Lower leg skin (tissue), 4 donors: Measurements from ENCODE around the gene NAA38. TPM values are rescaled to one million over a fixed set of nuclear protein-coding genes. Genes with fewer than 3 reads are reported as not detected.

Experiments used
- DNase-seq, 2 donors: peaks; one replicate each; pipeline ENCODE4 v3.0.0-alpha.2; 2019; ENCODE audit warnings: low spot score in 2 of 2
- H3K4me3 ChIP-seq: fragments of 200-600 bp; sonication (generic); 2 replicates; pipeline ENCODE4 v1.5.1; 2017; ENCODE audit warnings: mild to moderate bottlenecking, low read depth; ENCODE audit not compliant: poor library complexity, severe bottlenecking
- POLR2A ChIP-seq, 2 donors: fragments of 450-650 bp; IDR thresholded peaks; one replicate each; pipeline ENCODE4 v1.6.1; 2016 to 2017; ENCODE audit warnings: antibody characterized with exemption in 2 of 2, mild to moderate bottlenecking in 1 of 2, moderate library complexity in 1 of 2
- WGBS, 2 donors: methylation state at CpG; one replicate each; pipeline ENCODE4 v1.1.5; 2018; 5-methylcytosine and 5-hydroxymethylcytosine counted together
- intact Hi-C: fragments of 100-400 bp; cut with DNase I; formaldehyde crosslinking; loops from one replicate; pipeline ENCODE4 v1.15.0; 2023; ENCODE audit warnings: low total_unique reads
- total RNA-seq, 4 donors: library from RNA; depleted of rRNA; stranded (reverse); fragments of >200 nt; gene quantifications; one replicate each; pipeline ENCODE4 v1.1.0, GENCODE V29; 2016
- TF ChIP-seq, protein P1 (sequence below), 3 donors: fragments of 450-650 bp; IDR thresholded peaks; one replicate each; pipeline ENCODE4 v1.5.1; 2016; ENCODE audit warnings: antibody characterized with exemption in 3 of 3, mild to moderate bottlenecking in 3 of 3, moderate library complexity in 2 of 3

NAA38 gene
- total RNA-seq, 4 donors from 2014 or later = 56.8 to 101 (median 91.3) TPM

DNA sequence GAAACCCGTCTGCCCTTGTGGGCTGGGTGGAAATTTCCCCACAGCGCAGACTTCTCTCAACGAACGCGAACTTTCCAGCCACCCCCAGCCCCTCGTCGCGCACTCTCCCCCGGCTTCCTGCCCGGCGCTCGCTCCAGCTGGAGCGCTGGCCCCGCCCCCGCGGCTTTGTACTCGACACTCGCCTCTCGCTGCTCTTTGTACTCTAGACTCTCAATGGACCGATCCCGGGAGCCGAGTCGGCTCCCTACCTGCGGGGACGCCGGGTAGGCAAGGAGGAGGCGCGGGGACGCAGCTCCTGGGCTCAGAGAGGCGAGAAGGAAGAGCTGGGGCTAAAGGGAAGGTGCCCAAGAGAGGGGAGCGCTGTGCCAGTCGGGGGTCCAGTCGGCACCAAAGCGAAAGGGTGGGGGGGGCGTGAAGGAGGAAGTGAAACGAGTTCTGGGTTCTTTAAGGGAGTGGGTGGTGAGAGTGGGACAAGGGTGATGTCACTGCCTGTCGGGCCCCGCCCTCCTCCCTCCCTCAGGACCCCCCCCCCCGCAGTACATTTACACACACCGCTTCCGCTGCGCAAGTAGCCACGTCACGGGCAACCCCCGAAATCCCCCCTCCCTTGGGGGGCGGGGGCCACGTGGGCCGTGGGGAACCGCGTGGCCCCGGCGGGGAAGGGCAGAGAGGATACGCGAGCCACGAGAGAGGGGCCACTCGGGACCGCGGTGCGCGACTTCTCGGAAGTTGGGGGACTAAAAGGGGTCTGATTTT, 13.6 kb downstream of the NAA38 start:
- intact Hi-C loops = no loop called here

GRCh38 chr17:7843257-7843535, 14.2 kb downstream of the NAA38 start:
- peak overlapping the region; percentile 55 for H3K4me3 ChIP-seq
- DNase-seq = no peak
- intact Hi-C loops = no loop called here
- WGBS, 2 donors = 0% methylated on average over 17 of the region's 17 CpGs
- TF ChIP-seq, protein P1, sequence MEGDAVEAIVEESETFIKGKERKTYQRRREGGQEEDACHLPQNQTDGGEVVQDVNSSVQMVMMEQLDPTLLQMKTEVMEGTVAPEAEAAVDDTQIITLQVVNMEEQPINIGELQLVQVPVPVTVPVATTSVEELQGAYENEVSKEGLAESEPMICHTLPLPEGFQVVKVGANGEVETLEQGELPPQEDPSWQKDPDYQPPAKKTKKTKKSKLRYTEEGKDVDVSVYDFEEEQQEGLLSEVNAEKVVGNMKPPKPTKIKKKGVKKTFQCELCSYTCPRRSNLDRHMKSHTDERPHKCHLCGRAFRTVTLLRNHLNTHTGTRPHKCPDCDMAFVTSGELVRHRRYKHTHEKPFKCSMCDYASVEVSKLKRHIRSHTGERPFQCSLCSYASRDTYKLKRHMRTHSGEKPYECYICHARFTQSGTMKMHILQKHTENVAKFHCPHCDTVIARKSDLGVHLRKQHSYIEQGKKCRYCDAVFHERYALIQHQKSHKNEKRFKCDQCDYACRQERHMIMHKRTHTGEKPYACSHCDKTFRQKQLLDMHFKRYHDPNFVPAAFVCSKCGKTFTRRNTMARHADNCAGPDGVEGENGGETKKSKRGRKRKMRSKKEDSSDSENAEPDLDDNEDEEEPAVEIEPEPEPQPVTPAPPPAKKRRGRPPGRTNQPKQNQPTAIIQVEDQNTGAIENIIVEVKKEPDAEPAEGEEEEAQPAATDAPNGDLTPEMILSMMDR (IDR thresholded peaks at IDR 0.05) = no peak
- TF ChIP-seq POLR2A (IDR thresholded peaks at IDR 0.05) = no peak

More for the DNA sequence above, 13.6 kb downstream of the NAA38 start:
- DNase-seq = peak; percentile 62 to 96
- 1% methylated on average over 57 to 61 of the region's 61 CpGs for WGBS, 2 donors
- TF ChIP-seq, protein P1 (IDR thresholded peaks at IDR 0.05) = no peak
- TF ChIP-seq POLR2A (IDR thresholded peaks at IDR 0.05) = no peak
- H3K4me3 ChIP-seq = peak overlapping the region; percentile 55

DNA sequence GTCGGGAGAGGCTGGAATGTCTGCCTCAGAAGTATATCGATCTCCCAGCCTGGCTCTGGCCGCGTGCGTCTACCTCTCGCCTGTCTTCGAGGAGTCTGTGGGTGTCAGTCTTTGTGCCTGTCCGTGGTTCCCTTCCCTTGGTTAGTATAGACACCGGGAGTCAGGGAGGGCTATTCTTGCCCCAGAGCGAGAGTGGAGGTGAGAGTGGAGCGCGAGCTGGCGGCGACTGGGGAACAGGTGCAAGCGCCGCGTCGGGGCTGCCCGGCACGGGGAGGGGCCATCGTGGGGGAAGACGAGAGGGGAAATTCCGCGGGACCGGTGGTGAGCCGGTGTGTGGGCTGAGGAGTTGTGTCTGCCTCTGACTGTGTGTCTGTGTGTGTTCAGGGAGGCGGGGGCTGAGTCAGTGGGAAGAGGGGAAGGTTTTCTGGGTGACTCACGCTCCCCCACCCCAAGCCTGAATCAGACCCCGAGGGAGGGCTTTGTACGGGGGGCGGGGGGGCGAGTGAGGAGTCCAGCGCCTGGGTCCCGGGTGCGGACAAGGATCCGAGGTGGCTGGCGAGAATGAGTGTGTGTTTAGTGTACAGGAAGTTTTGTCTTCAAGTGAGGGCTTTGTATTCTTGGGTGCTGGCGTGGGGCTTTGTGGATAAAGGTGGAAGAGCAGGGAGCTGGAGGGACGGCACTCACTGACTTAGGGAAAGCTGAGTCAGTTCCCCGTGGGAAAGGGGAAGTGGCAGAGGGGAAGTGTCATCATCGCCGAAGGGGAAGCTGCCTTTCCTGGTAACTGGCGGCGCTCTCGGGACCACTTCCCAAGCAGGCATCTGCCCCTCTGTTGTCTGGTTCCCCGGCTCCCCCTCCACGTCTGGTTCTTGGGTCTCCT, 14.7 kb downstream of the NAA38 start:
- intact Hi-C loops = no loop called here
- DNase-seq = peak; percentile 82 to 96
- no peak for TF ChIP-seq POLR2A (IDR thresholded peaks at IDR 0.05)
- TF ChIP-seq, protein P1 (IDR thresholded peaks at IDR 0.05) = no peak
- peak overlapping the region; percentile 55 for H3K4me3 ChIP-seq
- 0 to 1% methylated on average over 45 to 47 of the region's 47 CpGs for WGBS, 2 donors

- peak overlapping the region; percentile 55 for H3K4me3 ChIP-seq
- TF ChIP-seq POLR2A (IDR thresholded peaks at IDR 0.05) = no peak
- TF ChIP-seq, protein P1 (IDR thresholded peaks at IDR 0.05) = no peak
- WGBS, 2 donors = 0% methylated on average over 20 to 46 of the region's 46 CpGs
- DNase-seq = peak; percentile 88 to 99
- intact Hi-C loops = no loop called here
Observed at GRCh38 chr17:7841915-7842379, 15.4 kb downstream of the NAA38 start.

- peak; percentile 79 to 98 for DNase-seq
Observed at GRCh38 chr17:7841396-7841914, 15.9 kb downstream of the NAA38 start.

More at GRCh38 chr17:7841396-7841914, 15.9 kb downstream of the NAA38 start:
- WGBS, 2 donors = 1 to 2% methylated on average over 26 to 34 of the region's 34 CpGs
- intact Hi-C loops = no loop called here
- H3K4me3 ChIP-seq = peak overlapping the region; percentile 55
- TF ChIP-seq POLR2A (IDR thresholded peaks at IDR 0.05) = no peak
- TF ChIP-seq, protein P1 (IDR thresholded peaks at IDR 0.05) = peak in 1 of 3 donors; percentile 32
